ENCODE measurements around the gene DDX1. TPM values are rescaled to one million over a fixed set of nuclear protein-coding genes. Genes with fewer than 3 reads are reported as not detected.

Gene DDX1
- total RNA-seq, 1 donor from 2014 or later = 81.3 TPM

DNA sequence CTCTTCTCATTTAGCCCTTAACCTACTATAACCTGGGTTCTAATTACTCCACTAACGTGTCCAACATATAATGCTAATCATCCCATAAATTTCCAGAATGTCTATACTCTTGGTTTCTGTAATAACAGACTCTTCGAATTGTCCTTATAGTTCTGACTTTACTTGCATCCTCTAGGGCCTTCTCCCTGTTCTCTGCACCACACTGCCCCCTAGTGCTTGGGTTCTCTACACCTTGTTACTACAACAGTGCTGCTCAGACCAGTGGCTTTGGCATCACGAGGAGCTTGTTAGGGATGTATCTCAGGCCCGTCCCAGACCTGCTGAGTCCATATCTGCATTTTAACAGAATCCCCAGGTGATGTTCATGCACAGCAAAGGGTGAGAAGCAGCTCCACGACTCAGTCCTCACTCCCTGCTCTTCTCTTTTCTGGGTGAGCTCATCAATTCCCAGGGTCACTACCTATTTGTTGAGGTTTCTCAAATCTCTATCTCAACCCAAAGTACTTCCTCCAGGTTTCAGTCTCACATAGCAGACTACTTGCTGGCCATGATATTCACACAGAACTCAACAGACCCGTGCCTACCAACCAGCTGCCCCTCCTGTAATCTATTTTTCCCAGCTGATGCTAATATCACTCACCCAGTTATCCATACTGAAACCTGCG lies 14.5 kb upstream of the DDX1 start:
- DNase-seq (ENCODE audit: low read depth) (peak; percentile 73), FAIRE-seq (no peak)
- Histone ChIP-seq H3K36me3 (ENCODE audit: control insufficient read depth, insufficient read depth, low read length) (no peaks in the 10 kb centered on the region), H3K27me3 (ENCODE audit: control insufficient read depth, insufficient read depth, low read length) (no peaks in the 10 kb centered on the region), H3K4me3 (ENCODE audit: low read depth, low read length) (no peak overlapping the region)
- TF ChIP-seq, protein P1, sequence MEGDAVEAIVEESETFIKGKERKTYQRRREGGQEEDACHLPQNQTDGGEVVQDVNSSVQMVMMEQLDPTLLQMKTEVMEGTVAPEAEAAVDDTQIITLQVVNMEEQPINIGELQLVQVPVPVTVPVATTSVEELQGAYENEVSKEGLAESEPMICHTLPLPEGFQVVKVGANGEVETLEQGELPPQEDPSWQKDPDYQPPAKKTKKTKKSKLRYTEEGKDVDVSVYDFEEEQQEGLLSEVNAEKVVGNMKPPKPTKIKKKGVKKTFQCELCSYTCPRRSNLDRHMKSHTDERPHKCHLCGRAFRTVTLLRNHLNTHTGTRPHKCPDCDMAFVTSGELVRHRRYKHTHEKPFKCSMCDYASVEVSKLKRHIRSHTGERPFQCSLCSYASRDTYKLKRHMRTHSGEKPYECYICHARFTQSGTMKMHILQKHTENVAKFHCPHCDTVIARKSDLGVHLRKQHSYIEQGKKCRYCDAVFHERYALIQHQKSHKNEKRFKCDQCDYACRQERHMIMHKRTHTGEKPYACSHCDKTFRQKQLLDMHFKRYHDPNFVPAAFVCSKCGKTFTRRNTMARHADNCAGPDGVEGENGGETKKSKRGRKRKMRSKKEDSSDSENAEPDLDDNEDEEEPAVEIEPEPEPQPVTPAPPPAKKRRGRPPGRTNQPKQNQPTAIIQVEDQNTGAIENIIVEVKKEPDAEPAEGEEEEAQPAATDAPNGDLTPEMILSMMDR (IDR thresholded peaks at IDR 0.05; ENCODE audit: insufficient read depth, low read length, severe bottlenecking) = peak; percentile 79

DNA sequence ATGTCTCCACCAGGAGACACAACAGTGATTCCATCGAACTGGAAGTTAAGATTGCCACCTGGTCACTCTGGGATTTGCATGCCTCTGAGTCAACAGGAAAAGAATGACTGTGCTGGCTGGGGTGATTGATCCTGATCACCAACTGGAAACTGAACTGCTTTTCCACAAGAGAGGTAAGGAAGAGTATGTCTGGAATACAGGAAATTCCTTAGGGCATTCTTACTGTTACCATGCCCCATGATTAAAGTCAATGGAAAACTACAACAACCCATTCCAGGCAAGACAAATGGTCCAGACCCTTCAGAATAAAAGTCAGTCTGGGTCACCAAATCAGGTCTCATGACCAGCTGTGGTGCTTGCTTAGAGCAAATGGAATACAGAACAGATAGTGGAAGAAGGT lies 12.0 kb upstream of the DDX1 start:
- TF ChIP-seq, protein P1 (IDR thresholded peaks at IDR 0.05; ENCODE audit: insufficient read depth, low read length, severe bottlenecking) = no peak
- no peaks in the 10 kb centered on the region for H3K36me3 ChIP-seq (ENCODE audit: control insufficient read depth, insufficient read depth, low read length)
- no peaks in the 10 kb centered on the region for H3K27me3 ChIP-seq (ENCODE audit: control insufficient read depth, insufficient read depth, low read length)
- no peak overlapping the region for H3K4me3 ChIP-seq (ENCODE audit: low read depth, low read length)
- DNase-seq (ENCODE audit: low read depth) (peak; percentile 59), FAIRE-seq (no peak)

DNA sequence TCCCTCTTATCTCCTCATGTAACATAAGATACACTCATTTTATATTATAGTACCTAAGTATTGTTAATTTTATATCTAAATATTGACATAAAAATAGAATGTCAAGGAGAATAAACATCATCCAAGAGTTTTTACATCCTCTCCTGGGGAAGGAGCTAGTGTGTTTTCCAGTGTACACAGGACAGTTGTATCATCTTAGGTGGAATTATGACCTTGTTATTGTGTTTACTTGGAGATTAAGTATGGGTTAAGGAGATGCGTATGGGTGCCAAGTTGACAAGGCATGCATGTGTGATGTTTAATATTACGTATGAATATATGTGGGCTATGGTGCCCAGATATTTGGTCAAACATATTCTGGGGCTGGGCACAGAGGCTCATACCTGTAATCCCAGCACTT lies 11.2 kb upstream of the DDX1 start:
- FAIRE-seq (no peak), DNase-seq (ENCODE audit: low read depth) (no peak)
- TF ChIP-seq, protein P1 (IDR thresholded peaks at IDR 0.05; ENCODE audit: insufficient read depth, low read length, severe bottlenecking) = no peak
- Histone ChIP-seq H3K27me3 (ENCODE audit: control insufficient read depth, insufficient read depth, low read length) (no peaks in the 10 kb centered on the region), H3K36me3 (ENCODE audit: control insufficient read depth, insufficient read depth, low read length) (no peaks in the 10 kb centered on the region), H3K4me3 (ENCODE audit: low read depth, low read length) (no peak overlapping the region)

DNA sequence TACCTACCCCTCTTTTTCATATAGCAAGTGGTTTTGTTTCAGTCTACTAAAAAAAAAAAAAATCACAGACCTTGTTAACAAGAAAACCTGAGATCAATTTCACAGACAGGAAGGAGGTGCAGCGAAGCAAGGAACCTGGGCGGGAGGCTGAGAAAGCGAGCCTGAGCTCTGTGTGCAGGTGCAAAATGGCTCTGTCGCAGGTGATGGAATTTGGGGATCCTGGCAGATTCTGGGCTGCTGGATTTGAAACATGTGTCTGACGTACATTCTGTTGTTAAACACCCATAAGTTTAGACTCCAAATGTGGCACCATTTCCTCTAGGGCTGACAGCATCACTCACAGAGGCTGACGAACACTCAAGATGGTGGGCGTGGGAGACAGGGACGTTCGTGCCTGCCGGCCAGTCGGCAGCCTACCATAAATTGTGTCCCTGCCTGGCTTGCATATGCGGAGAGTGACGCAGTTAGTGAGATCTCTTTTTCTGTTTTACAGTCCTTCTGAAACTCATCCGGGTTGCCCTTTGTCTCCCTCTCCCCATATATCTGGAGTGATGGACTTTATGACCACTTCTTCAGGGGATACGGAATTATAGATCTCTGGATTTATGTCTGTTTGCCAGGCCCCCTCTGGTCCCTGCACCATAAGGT lies 8.8 kb upstream of the DDX1 start:
- FAIRE-seq (no peak), DNase-seq (ENCODE audit: low read depth) (no peak)
- Histone ChIP-seq H3K27me3 (ENCODE audit: control insufficient read depth, insufficient read depth, low read length) (no peaks in the 10 kb centered on the region), H3K36me3 (ENCODE audit: control insufficient read depth, insufficient read depth, low read length) (no peaks in the 10 kb centered on the region), H3K4me3 (ENCODE audit: low read depth, low read length) (no peak overlapping the region)
- TF ChIP-seq, protein P1 (IDR thresholded peaks at IDR 0.05; ENCODE audit: insufficient read depth, low read length, severe bottlenecking) = no peak

DNA sequence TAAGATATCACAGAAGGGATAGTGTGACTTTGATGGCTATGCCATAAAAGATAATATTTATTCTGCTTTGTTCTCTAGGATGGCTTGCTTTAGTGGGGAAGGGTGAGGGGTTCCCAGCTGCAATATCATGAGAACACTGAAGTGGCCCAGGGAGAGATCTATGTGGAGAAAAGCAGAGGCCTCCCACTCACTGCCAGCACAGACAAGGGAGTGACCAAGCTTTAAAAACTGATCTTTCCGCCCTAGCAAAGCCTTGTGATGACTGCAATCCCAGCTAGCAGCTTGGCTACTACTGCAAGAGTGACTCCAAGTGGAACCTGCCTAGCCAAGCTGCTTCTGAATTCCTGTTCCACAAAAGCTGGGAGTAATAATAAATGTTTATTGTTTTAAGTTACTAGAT lies 7.8 kb upstream of the DDX1 start:
- Histone ChIP-seq H3K4me3 (ENCODE audit: low read depth, low read length) (no peak overlapping the region), H3K36me3 (ENCODE audit: control insufficient read depth, insufficient read depth, low read length) (no peaks in the 10 kb centered on the region), H3K27me3 (ENCODE audit: control insufficient read depth, insufficient read depth, low read length) (no peaks in the 10 kb centered on the region)
- FAIRE-seq (no peak), DNase-seq (ENCODE audit: low read depth) (no peak)
- TF ChIP-seq, protein P1 (IDR thresholded peaks at IDR 0.05; ENCODE audit: insufficient read depth, low read length, severe bottlenecking) = no peak
